GM10248 (cell line): ENCODE data around the gene TWF2.

Experiments used
- CTCF ChIA-PET: fragments of 300-600 bp; sonication (Branson Sonifier 250); formaldehyde crosslinking; extraction: SDS; loops from one replicate; lab custom pipeline; 2021; ENCODE audit warnings: antibody characterized with exemption; lab: Yijun Ruan, JAX
- POLR2A ChIA-PET: fragments of 350-650 bp; sonication (Branson Sonifier 250); formaldehyde crosslinking; extraction: SDS; loops from one replicate; lab custom pipeline; 2020; ENCODE audit warnings: antibody characterized with exemption; lab: Yijun Ruan, JAX
- DNase-seq: peaks from one replicate; pipeline ENCODE4 v3.0.0; 2012; ENCODE audit errors: extremely low spot score
- CTCF ChIP-seq: IDR thresholded peaks from 2 replicates; pipeline ENCODE4 v1.5.1; 2012; ENCODE audit warnings: mild to moderate bottlenecking, low read depth; ENCODE audit errors: extremely low read depth, missing control alignments, control extremely low read depth

Gene TWF2

GRCh38 chr3:52259448-52259847 lies 20.5 kb upstream of the TWF2 start:
- CTCF ChIA-PET = interaction anchor here (0.8 to 4.3 kb wide), 10 partner anchors 9 to 83 kb away, joined by 3 to 17 read pairs (median 4); partner anchors contain the start of genes TLR9 and WDR82
- POLR2A ChIA-PET = interaction anchor here (0.9 kb wide), 1 partner anchor 40 kb away, joined by 3 read pairs; no protein-coding TSS in a partner anchor
- DNase-seq = no peak
- TF ChIP-seq CTCF = no peak

GRCh38 chr3:52259035-52259434 lies 20.1 kb upstream of the TWF2 start:
- TF ChIP-seq CTCF = no peak
- DNase-seq = no peak
- CTCF ChIA-PET = interaction anchor here (1.1 to 4.3 kb wide), 9 partner anchors 9 to 83 kb away, joined by 3 to 17 read pairs (median 4); partner anchors contain the start of genes TLR9 and WDR82
- POLR2A ChIA-PET = interaction anchor here (0.9 kb wide), 1 partner anchor 39 kb away, joined by 3 read pairs; no protein-coding TSS in a partner anchor

GRCh38 chr3:52257911-52258310 lies 19.0 kb upstream of the TWF2 start:
- ChIA-PET POLR2A (no interaction called here), CTCF (interaction anchor here (1.0 to 4.3 kb wide), 5 partner anchors 10 to 26 kb away, joined by 3 to 17 read pairs (median 4); partner anchors contain the start of gene WDR82)
- no peak for TF ChIP-seq CTCF
- DNase-seq = no peak

- CTCF ChIA-PET = interaction anchor here (1.0 to 1.7 kb wide), 5 partner anchors 10 to 36 kb away, joined by 3 to 6 read pairs (median 3); no protein-coding TSS in a partner anchor
Measured at GRCh38 chr3:52256622-52257021, 17.7 kb upstream of the TWF2 start.

GRCh38 chr3:52256159-52256558 lies 17.2 kb upstream of the TWF2 start:
- TF ChIP-seq CTCF = no peak
- CTCF ChIA-PET = interaction anchor here (1.0 to 1.7 kb wide), 7 partner anchors 11 to 35 kb away, joined by 3 to 7 read pairs (median 3); no protein-coding TSS in a partner anchor
- DNase-seq = no peak
- POLR2A ChIA-PET = no interaction called here

More at GRCh38 chr3:52256622-52257021, 17.7 kb upstream of the TWF2 start:
- TF ChIP-seq CTCF = no peak
- DNase-seq = no peak
- POLR2A ChIA-PET = no interaction called here

GRCh38 chr3:52254608-52255007 lies 15.7 kb upstream of the TWF2 start:
- POLR2A ChIA-PET = interaction anchor here (0.5 kb wide), 1 partner anchor 413 kb away, joined by 3 read pairs; no protein-coding TSS in a partner anchor

More at GRCh38 chr3:52254608-52255007, 15.7 kb upstream of the TWF2 start:
- CTCF ChIA-PET = interaction anchor here (1.1 to 5.1 kb wide), 5 partner anchors 11 to 31 kb away, joined by 3 to 31 read pairs (median 7); no protein-coding TSS in a partner anchor
- DNase-seq = no peak
- no peak for TF ChIP-seq CTCF
